ENCODE measurements around the gene PFKP. TPM values are rescaled to one million over a fixed set of nuclear protein-coding genes. Genes with fewer than 3 reads are reported as not detected.

PFKP gene
- total RNA-seq, 1 experiment from 2014 or later, result 140 TPM

DNA sequence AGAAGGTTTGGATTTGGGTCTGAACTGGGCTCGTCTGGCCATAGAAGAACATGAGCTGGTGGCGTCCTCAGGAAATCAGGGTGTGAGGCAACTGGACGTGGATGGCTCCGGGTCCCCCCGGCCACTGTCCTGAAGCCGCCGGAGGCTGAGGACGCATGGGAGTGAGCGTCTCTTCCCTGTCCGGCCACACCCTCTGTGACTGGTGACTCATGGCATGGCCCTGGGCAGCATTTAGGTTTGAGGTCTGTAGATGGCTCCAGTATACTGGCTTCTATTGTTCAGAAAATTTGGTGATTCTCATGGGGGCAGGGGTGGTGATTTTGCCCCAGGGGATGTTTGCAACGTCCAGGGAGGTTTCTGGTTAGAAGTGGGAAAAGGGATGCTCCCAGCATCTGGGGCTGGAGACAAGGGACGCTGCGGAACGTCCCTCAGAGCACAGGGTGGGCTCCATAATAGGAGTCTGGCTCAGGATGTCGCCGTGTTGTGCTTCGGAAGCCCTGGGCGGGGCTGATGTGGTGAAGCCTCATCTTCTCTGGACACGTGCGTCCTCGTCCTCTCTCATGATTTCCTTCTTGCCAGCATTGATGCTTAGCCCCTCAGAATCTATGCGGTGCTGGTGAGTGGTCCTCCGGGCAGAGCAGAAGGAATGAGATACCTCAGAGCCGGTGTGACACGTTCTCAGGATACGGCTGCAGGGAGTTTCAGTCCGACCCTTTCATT is 55.3 kb downstream of the PFKP start:
- Histone ChIP-seq H3K9ac (ENCODE audit: low read length) (no peak overlapping the region), H3K27me3 (ENCODE audit: low read length) (no peaks in the 10 kb centered on the region), H3K4me3 (ENCODE audit: low read length) (no peak overlapping the region), H3K4me2 (ENCODE audit: low read length) (no peak overlapping the region), H3K79me2 (ENCODE audit: low read length) (no peaks in the 10 kb centered on the region), H2AFZ (ENCODE audit: low read length) (no peak overlapping the region), H3K36me3 (ENCODE audit: low read depth, low read length) (no peaks in the 10 kb centered on the region; the same call in 1 of the 2 replicates), H3K9me2 (replicated peaks; ENCODE audit: low read length) (no peaks in the 10 kb centered on the region), H3K9me3 (ENCODE audit: low read length) (no peaks in the 10 kb centered on the region), H3K4me1 (ENCODE audit: insufficient read depth, low read length) (peaks cover 8% of the 10 kb centered on the region; the same call in 1 of the 2 replicates), H3K27ac (ENCODE audit: low read length) (0 out of 2 replicates have a peak overlapping the region, but pooled peaks have one; percentile 14), H4K20me1 (ENCODE audit: low read length) (no peaks in the 10 kb centered on the region), H3F3A (ENCODE audit: low read length, unreplicated experiment) (no peaks in the 10 kb centered on the region)
- TF ChIP-seq EZH2phosphoT487 (IDR thresholded peaks at IDR 0.05; ENCODE audit: borderline replicate concordance, low read length) (no peak), CTCF (conservative IDR thresholded peaks at IDR 0.05; ENCODE audit: low read depth, low read length) (no peak), EZH2 (IDR thresholded peaks at IDR 0.05; ENCODE audit: low read length, unreplicated experiment) (no peak)
- CTCF ChIA-PET, result no interaction called here
- no TSS peak for BruUV-seq (replicated peaks)
- DNase-seq, result peak; percentile 48
- intact Hi-C loops (cut with micrococcal nuclease), result no loop called here
- POLR2A ChIA-PET (ENCODE audit: unreplicated experiment), result no interaction called here
- peak; percentile 98 for ATAC-seq

GRCh38 chr10:3123571-3124411 is 56.4 kb downstream of the PFKP start:
- TF ChIP-seq CTCF (conservative IDR thresholded peaks at IDR 0.05; ENCODE audit: low read depth, low read length), result no peak
- TF ChIP-seq EZH2 (IDR thresholded peaks at IDR 0.05; ENCODE audit: low read length, unreplicated experiment), result no peak
- TF ChIP-seq EZH2phosphoT487 (IDR thresholded peaks at IDR 0.05; ENCODE audit: borderline replicate concordance, low read length), result no peak
- Histone ChIP-seq H3K4me2 (ENCODE audit: low read length) (no peak overlapping the region), H3K9ac (ENCODE audit: low read length) (no peak overlapping the region), H3K79me2 (ENCODE audit: low read length) (no peaks in the 10 kb centered on the region), H3K27ac (ENCODE audit: low read length) (no peak overlapping the region), H4K20me1 (ENCODE audit: low read length) (no peaks in the 10 kb centered on the region), H3K9me2 (replicated peaks; ENCODE audit: low read length) (no peaks in the 10 kb centered on the region), H2AFZ (ENCODE audit: low read length) (no peak overlapping the region), H3K27me3 (ENCODE audit: low read length) (no peaks in the 10 kb centered on the region), H3K9me3 (ENCODE audit: low read length) (no peaks in the 10 kb centered on the region), H3K4me1 (ENCODE audit: insufficient read depth, low read length) (peaks cover 8% of the 10 kb centered on the region; the same call in 1 of the 2 replicates), H3K4me3 (ENCODE audit: low read length) (no peak overlapping the region), H3K36me3 (ENCODE audit: low read depth, low read length) (no peaks in the 10 kb centered on the region; the same call in 1 of the 2 replicates), H3F3A (ENCODE audit: low read length, unreplicated experiment) (no peaks in the 10 kb centered on the region)
- no TSS peak for BruUV-seq (replicated peaks)
- ATAC-seq (no peak), DNase-seq (no peak)
- ChIA-PET POLR2A (ENCODE audit: unreplicated experiment) (no interaction called here), CTCF (no interaction called here)
- intact Hi-C loops (cut with micrococcal nuclease), result no loop called here
